HG03469 (cell line): ENCODE measurements around the gene CDC26.
A peak's percentile ranks its signal among the peaks of the same experiment; 100 is the strongest.
"Not testable (repeated sequence)": the region's sequence is repeated elsewhere in the genome, so short reads cannot be mapped to it uniquely, and the experiment has no call there.

Source experiments
- ATAC-seq: cut with Tn5 transposase; IDR thresholded peaks from one replicate; pipeline ENCODE4 v1.9.1; 2021; ENCODE audit warnings: mild to moderate bottlenecking, moderate library complexity, moderate number of reproducible peaks; ENCODE audit not compliant: unreplicated experiment

Gene CDC26

GRCh38 chr9:113244556-113244955, 30.8 kb downstream of the CDC26 start:
- no peak for ATAC-seq

- ATAC-seq, result no peak
Measured at GRCh38 chr9:113241161-113241560, 34.2 kb downstream of the CDC26 start.

- ATAC-seq, result no peak
Measured at GRCh38 chr9:113238859-113239232, 36.5 kb downstream of the CDC26 start.

GRCh38 chr9:113238202-113238858, 37.0 kb downstream of the CDC26 start:
- ATAC-seq, result no peak

GRCh38 chr9:113237026-113237425, 38.3 kb downstream of the CDC26 start:
- ATAC-seq, result no peak

- ATAC-seq, result not testable (repeated sequence)
Measured at GRCh38 chr9:113235701-113236255, 39.6 kb downstream of the CDC26 start.

- no peak for ATAC-seq
Measured at GRCh38 chr9:113231701-113232100, 43.7 kb downstream of the CDC26 start.

- no peak for ATAC-seq
Measured at GRCh38 chr9:113228130-113228665, 47.2 kb downstream of the CDC26 start.

- ATAC-seq, result no peak
Measured at GRCh38 chr9:113227436-113227835, 47.9 kb downstream of the CDC26 start.

GRCh38 chr9:113223963-113224362, 51.4 kb downstream of the CDC26 start:
- no peak for ATAC-seq

- no peak for ATAC-seq
Measured at GRCh38 chr9:113222482-113222841, 52.9 kb downstream of the CDC26 start.

- ATAC-seq, result no peak
Measured at GRCh38 chr9:113221800-113222481, 53.4 kb downstream of the CDC26 start.

GRCh38 chr9:113221003-113221799, 54.2 kb downstream of the CDC26 start, which contains the start of the genes FKBP15 and SLC31A1:
FKBP15 (minus strand) TSS chr9:113221277; CDS start chr9:113221243, 34 bp downstream.
SLC31A1 (plus strand) TSS chr9:113221544; CDS start chr9:113256149, 34,605 bp downstream.
- ATAC-seq, result peak; percentile 72

- no peak for ATAC-seq
Measured at GRCh38 chr9:113220467-113221002, 54.8 kb downstream of the CDC26 start.

- ATAC-seq, result peak; percentile 45
Measured at GRCh38 chr9:113219969-113220368, 55.4 kb downstream of the CDC26 start.

GRCh38 chr9:113219186-113219936, 56.0 kb downstream of the CDC26 start:
- ATAC-seq, result peak; percentile 31
